ENCODE results near the gene CCDC71L. TPM values are rescaled to one million over a fixed set of nuclear protein-coding genes. Genes with fewer than 3 reads are reported as not detected.

CCDC71L gene
- total and polyA plus RNA-seq, 7 donors = 2.8 to 12.4 (median 5.1) TPM

DNA sequence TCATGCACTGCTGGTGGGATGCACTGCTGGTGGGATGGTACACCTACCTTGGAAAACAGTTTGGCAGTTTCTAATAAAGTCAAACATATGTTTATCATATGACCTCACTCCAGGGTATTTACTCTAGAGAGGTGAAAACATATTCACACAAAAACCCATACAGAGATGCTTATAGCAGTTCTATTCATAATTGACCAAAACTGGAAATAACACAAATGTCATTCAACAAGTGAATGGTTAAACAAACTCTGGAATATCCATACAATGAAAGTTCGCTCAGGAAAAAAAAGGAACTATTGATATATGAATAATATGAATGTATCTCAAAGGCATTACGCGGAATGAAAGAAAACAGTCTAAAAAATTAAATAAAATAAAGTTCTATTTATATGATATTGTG lies 19.5 kb downstream of the CCDC71L start:
- DNase-seq (no peak), ATAC-seq (no peak)
- TF ChIP-seq, protein P1, sequence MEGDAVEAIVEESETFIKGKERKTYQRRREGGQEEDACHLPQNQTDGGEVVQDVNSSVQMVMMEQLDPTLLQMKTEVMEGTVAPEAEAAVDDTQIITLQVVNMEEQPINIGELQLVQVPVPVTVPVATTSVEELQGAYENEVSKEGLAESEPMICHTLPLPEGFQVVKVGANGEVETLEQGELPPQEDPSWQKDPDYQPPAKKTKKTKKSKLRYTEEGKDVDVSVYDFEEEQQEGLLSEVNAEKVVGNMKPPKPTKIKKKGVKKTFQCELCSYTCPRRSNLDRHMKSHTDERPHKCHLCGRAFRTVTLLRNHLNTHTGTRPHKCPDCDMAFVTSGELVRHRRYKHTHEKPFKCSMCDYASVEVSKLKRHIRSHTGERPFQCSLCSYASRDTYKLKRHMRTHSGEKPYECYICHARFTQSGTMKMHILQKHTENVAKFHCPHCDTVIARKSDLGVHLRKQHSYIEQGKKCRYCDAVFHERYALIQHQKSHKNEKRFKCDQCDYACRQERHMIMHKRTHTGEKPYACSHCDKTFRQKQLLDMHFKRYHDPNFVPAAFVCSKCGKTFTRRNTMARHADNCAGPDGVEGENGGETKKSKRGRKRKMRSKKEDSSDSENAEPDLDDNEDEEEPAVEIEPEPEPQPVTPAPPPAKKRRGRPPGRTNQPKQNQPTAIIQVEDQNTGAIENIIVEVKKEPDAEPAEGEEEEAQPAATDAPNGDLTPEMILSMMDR (IDR thresholded peaks at IDR 0.05) = no peak
- intact Hi-C loops (cut with DNase I) = no loop called here
- no peaks in the 10 kb centered on the region for H3K9me3 ChIP-seq
- H3K27ac ChIP-seq = no peak overlapping the region
- H3K4me1 ChIP-seq = no peaks in the 10 kb centered on the region
- 91 to 99% (median 95%) methylated on average over 3 of the region's 3 CpGs for WGBS, 3 donors
- no peaks in the 10 kb centered on the region for H3K36me3 ChIP-seq (ENCODE audit: insufficient read depth in 1 of 2, low read depth in 1 of 2)
- H3K4me3 ChIP-seq = no peak overlapping the region
- no peaks in the 10 kb centered on the region for H3K27me3 ChIP-seq (ENCODE audit: insufficient read depth in 3 of 3, low read length in 2 of 3)

DNA sequence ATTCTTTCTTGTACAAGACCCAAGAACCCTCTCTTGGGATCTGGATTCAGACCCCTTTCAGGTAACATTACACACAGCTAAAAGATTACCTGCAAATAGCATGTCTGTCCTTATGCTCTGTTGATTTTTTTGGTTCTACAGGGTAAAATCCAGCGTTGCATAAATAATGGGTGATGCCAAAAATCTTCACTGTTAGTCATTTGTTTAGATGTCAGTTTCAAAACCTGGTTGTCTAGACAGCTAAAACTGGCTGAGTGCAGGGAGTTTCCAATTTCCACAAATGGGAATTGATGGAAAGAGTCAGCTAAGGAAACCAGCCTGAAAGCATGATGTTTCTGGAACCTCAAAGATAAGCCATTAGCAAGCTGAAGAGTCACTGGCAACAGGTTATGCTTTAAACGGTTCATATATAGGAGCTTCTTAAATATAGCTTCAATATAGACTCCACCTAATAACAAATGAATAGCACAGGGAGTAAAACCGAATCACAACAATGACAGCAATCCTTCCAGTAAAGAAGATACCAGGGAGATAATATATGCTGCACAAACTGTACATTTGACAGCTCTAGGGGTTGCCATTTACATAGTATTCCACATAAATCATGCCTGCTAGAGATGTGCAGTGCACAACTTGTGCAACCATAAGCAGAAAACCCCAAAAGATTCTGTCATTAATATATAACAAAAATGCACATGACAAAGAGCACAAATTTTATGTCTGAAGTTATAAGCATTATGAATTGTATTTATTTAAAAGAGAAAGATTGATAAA lies 20.4 kb downstream of the CCDC71L start:
- no peak for DNase-seq
- TF ChIP-seq, protein P1 (IDR thresholded peaks at IDR 0.05) = no peak
- no peak for ATAC-seq
- WGBS, 3 donors = 59 to 64% (median 62%) methylated on average over 3 of the region's 3 CpGs
- Histone ChIP-seq H3K9me3 (no peaks in the 10 kb centered on the region), H3K4me1 (no peaks in the 10 kb centered on the region), H3K27me3 (ENCODE audit: insufficient read depth in 3 of 3, low read length in 2 of 3) (no peaks in the 10 kb centered on the region), H3K36me3 (ENCODE audit: insufficient read depth in 1 of 2, low read depth in 1 of 2) (no peaks in the 10 kb centered on the region), H3K27ac (no peak overlapping the region), H3K4me3 (no peak overlapping the region)
- intact Hi-C loops (cut with DNase I) = no loop called here

DNA sequence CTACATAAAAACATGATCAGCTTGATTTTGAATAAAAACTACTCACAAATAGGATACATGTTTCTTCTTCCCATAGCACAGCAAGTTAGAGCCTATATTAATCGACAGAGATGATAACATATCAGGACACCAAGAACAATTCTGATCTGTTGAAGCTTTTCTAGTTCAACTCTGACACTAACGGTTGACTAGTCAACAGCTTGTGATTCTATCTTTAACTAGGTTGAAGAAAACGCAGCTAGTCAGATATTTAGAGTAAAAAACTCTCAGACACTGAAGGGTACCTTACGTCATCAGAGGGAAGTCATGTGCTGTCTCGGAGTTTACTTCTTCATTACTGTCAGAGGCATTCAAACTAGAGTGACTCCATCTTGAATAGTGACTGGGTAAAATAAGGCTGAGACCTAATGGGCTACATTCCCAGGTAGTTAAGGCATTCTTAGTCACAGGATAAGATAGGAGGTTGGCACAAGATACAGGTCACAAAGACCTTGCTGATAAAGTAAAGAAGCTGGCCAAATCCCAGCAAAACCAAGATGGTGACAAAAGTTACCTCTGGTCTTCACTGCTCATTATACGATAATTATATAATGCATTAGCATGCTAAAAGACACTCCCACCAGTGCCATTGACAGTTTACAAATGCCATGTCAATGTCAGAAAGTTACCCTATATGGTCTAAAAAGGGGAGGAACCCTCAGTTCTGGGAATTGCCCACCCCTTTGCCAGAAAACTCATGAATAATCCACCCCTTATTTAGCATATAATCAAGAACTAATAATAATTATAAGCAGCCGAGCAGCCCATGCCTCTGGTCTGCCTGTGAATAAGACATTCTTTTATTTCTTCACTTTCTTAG lies 21.3 kb downstream of the CCDC71L start:
- intact Hi-C loops (cut with DNase I) = no loop called here
- no peaks in the 10 kb centered on the region for H3K36me3 ChIP-seq (ENCODE audit: insufficient read depth in 1 of 2, low read depth in 1 of 2)
- no peaks in the 10 kb centered on the region for H3K4me1 ChIP-seq
- H3K4me3 ChIP-seq = no peak overlapping the region
- H3K27me3 ChIP-seq (ENCODE audit: insufficient read depth in 3 of 3, low read length in 2 of 3) = no peaks in the 10 kb centered on the region
- H3K27ac ChIP-seq = no peak overlapping the region
- TF ChIP-seq, protein P1 (IDR thresholded peaks at IDR 0.05) = no peak
- H3K9me3 ChIP-seq = no peaks in the 10 kb centered on the region
- ATAC-seq (no peak), DNase-seq (no peak)
- WGBS, 3 donors = 72 to 89% (median 85%) methylated on average over 7 of the region's 7 CpGs

DNA sequence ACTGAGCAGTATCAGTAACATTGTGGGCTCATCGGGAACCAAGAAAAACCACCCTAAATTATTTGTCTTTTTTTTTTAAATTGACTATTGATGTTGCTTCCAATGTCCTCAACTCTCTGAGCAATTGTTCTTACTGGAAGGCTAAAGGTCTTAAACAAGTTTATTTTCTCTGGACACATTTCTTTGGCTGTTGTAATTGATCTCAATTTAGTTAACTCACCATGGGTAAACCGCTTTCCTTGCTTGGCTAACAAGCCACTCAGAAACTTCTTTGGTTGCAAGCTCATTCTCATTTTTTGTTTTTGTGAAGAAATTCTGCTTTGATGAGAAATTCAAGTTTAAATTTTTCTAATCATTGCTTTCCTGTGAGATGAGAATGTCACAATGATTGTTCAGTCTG lies 25.5 kb downstream of the CCDC71L start:
- H3K27ac ChIP-seq = no peak overlapping the region
- TF ChIP-seq, protein P1 (IDR thresholded peaks at IDR 0.05) = no peak
- no peaks in the 10 kb centered on the region for H3K36me3 ChIP-seq (ENCODE audit: insufficient read depth in 1 of 2, low read depth in 1 of 2)
- intact Hi-C loops (cut with DNase I) = no loop called here
- ATAC-seq (no peak), DNase-seq (no peak)
- H3K9me3 ChIP-seq = no peaks in the 10 kb centered on the region
- peaks cover 0 to 3% (median 0%) of the 10 kb centered on the region in 3 donors for H3K27me3 ChIP-seq (ENCODE audit: insufficient read depth in 3 of 3, low read length in 2 of 3)
- 41 to 71% (median 48%) methylated on average over 2 of the region's 2 CpGs for WGBS, 3 donors
- no peak overlapping the region for H3K4me3 ChIP-seq
- no peaks in the 10 kb centered on the region for H3K4me1 ChIP-seq
